Fibroblast of the aortic adventitia (primary cell): Measurements from ENCODE around the gene ZNF773. TPM values are rescaled to one million over a fixed set of nuclear protein-coding genes. Genes with fewer than 3 reads are reported as not detected.
A peak's percentile ranks its signal among the peaks of the same experiment; 100 is the strongest.

ENCODE experiments used
- DNase-seq: peaks from one replicate; pipeline ENCODE4 v3.0.0-alpha.2; 2010; ENCODE audit warnings: low read depth
- H3K4me3 ChIP-seq: 2 replicates; pipeline ENCODE4 v1.5.1; 2011; ENCODE audit warnings: low read depth, mild to moderate bottlenecking, control low read depth, low read length, moderate library complexity
- CTCF ChIP-seq: IDR thresholded peaks from 2 replicates; pipeline ENCODE4 v1.5.1; 2011; ENCODE audit warnings: mild to moderate bottlenecking, low read length, control low read depth, inconsistent platforms; ENCODE audit not compliant: insufficient read depth
- total RNA-seq: library from RNA; depleted of rRNA; stranded (reverse); fragments of >200 nt; gene quantifications from 2 replicates; pipeline ENCODE4 v1.2.3, GENCODE V29; 2012; ENCODE audit warnings: low replicate concordance

The ZNF773 gene
- 15.6 and 16.6 TPM in 2 replicates for total RNA-seq

GRCh38 chr19:57499680-57500395 is at the start of gene ZNF773:
TSS of gene ZNF773 (plus strand) at chr19:57499938. CDS start at chr19:57500081, 143 bp downstream.
- peak within 1 kb of the TSS; percentile 77 for H3K4me3 ChIP-seq
- DNase-seq = peak; percentile 95

- DNase-seq = no peak
- no peak for TF ChIP-seq CTCF
- H3K4me3 ChIP-seq = no peak overlapping the region
Measured at GRCh38 chr19:57452307-57452706, 47.4 kb upstream of the ZNF773 start.

- peak; percentile 30 for DNase-seq
- peak; percentile 31 for TF ChIP-seq CTCF
- no peak overlapping the region for H3K4me3 ChIP-seq
Measured at GRCh38 chr19:57465680-57466381, 33.9 kb upstream of the ZNF773 start.

GRCh38 chr19:57466489-57466888 is 33.2 kb upstream of the ZNF773 start:
- DNase-seq = no peak
- no peak for TF ChIP-seq CTCF
- no peak overlapping the region for H3K4me3 ChIP-seq

- H3K4me3 ChIP-seq = no peak overlapping the region
- TF ChIP-seq CTCF = no peak
- peak; percentile 8 for DNase-seq
Measured at GRCh38 chr19:57473646-57474045, 26.1 kb upstream of the ZNF773 start.

GRCh38 chr19:57477191-57478008 is 22.3 kb upstream of the ZNF773 start, which contains the start of gene ZNF772:
TSS of gene ZNF772 (minus strand) at chr19:57477566. CDS start at chr19:57477309, 257 bp downstream.
- peak; percentile 94 for DNase-seq
- peak; percentile 81 for TF ChIP-seq CTCF
- peak within 1 kb of the TSS; percentile 92 for H3K4me3 ChIP-seq
